ENCODE measurements around the gene NEUROD6. TPM values are rescaled to one million over a fixed set of nuclear protein-coding genes. Genes with fewer than 3 reads are reported as not detected.

The NEUROD6 gene
- 439 TPM for total RNA-seq

GRCh38 chr7:31340603-31341002 lies at the start of gene NEUROD6:
Gene NEUROD6, minus strand, starts transcription at chr7:31340726. Its CDS starts 1,458 bp downstream, at chr7:31339268.

Small RNAs within 50 kb of the gene (small RNA-seq; reads per million reads assigned to genes)
- gene AC006380.1 (ENCODE audit: low replicate concordance), result not detected

Other genes starting within 250 kb of the NEUROD6 start
- gene ITPRID1, start 173.4 kb upstream of the NEUROD6 start, total RNA-seq, result 5.3 TPM

Measured in parietal lobe (tissue), 2 donors.